GM21576 (cell line): ENCODE measurements around the gene MLF1.
"Not testable (repeated sequence)": the region's sequence is repeated elsewhere in the genome, so short reads cannot be mapped to it uniquely, and the experiment has no call there.

Source experiments
- ATAC-seq: cut with Tn5 transposase; IDR thresholded peaks from one replicate; pipeline ENCODE4 v1.9.1; 2021; ENCODE audit warnings: mild to moderate bottlenecking, moderate library complexity; ENCODE audit not compliant: unreplicated experiment

MLF1 gene, protein sequence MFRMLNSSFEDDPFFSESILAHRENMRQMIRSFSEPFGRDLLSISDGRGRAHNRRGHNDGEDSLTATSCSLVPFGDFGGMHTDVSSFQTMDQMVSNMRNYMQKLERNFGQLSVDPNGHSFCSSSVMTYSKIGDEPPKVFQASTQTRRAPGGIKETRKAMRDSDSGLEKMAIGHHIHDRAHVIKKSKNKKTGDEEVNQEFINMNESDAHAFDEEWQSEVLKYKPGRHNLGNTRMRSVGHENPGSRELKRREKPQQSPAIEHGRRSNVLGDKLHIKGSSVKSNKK

GRCh38 chr3:158570999-158571702 lies at the start of gene MLF1:
MLF1 (plus strand) TSS chr3:158571194; CDS start chr3:158571301, 107 bp downstream.
- peak; percentile 100 for ATAC-seq

DNA sequence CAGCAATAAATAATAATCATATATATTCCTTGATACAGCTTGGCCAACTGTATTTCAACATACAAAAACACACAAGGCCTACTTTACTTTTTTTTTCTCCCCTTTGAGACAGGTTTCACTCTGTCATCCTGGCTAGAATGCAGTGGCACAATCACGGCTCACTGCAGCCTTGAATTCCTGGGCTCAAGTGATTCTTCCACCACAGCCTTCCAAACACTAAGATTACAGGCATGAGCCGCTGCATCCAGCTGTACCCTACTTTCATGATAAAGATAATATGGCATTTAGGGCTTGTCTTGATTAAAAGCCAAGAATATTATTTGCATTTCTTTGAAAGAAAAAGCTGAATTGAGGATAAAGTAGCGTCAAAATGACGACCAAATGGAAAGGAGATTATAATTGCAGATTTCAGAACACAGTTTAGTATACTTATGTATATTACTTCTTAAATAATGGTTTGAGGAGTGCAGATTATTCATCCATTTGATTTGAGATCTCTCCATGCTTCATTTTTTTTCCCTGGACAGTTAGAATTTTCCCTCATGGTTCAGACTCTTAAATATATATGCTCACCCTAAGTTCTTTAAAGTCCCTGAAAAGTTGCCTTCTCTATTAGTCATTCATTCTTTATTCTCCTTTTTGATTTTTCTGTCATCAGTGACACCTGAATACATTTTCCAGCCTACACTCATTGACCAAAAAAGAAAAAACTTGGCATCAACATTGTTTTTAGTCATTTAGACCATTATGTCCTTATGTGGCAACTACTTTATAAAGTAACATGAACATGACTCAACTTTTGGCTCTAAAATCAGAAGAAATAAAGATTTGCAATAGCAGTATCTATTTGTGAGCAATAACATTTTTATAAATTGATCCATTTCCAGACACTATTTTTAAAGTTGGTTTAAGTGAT lies 48.5 kb upstream of the MLF1 start:
- ATAC-seq = no peak

DNA sequence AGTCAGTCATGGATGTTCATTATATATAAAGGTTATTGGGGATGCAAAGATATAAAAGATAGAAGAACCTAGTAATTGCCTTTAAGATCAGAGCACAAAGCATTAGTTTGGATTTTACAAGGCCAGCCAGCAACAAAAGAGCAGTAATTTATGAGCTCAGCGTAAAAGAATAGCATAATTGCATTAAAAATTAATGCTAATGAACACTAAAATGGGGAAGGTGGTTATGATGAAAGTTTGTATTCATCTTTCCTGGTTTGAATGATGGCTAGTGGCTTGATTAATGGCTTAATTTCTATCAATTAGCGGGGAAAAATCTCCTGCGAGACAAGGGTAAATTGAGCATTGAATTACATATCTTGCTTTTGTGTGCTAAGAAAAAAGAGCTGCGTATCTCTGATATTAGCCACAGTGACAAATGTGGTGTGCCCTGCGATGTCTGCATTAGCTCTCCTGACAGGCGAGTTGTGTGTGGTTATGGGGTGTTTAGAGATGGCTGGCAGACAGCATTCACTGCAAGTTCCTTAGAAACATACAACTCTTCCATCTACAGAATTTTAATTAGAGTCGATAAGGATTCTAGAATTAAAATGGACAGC lies 42.8 kb upstream of the MLF1 start:
- no peak for ATAC-seq

DNA sequence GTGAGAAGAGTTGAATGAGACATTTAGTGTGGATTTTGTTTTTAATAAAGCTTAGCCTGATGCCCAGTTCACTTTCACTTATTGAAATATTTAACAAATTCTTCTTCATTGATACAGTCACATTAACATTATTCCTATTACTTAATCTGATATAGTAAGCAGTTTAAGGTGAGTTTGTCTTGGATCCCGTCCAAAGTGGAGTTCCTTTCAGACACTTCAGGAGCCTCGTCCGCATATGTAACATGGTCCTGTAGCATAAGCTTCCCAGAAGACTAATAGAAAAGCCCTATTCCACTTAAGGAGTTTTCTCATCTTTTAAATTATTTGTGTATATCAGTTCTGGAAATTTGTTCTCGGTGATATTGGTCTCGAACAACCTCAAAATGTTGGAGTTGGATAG lies 39.7 kb upstream of the MLF1 start:
- ATAC-seq = no peak

- peak; percentile 52 for ATAC-seq
These were observed 38.8 kb upstream of the MLF1 start for GRCh38 chr3:158532099-158532734.

DNA sequence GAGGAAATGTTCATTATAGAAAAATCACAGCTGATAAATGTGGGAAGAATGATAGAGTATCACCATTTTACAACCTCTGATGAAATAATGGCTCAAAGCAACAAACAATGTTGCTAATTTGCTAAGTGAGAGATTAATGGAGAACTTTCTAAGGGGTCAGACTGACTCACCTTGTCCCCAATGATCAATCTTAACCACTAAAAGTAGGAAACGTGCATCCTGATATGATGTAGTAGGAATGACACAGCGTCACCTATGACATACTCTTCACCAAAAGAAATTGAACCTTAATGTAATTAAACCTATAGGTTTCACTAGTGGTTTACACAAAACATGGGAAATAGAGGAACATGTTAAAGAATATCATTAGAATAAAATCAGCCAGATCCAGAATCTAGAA lies 35.1 kb upstream of the MLF1 start:
- no peak for ATAC-seq

- no peak for ATAC-seq
These were observed 31.5 kb upstream of the MLF1 start for GRCh38 chr3:158539414-158540014.

- no peak for ATAC-seq
These were observed 30.9 kb upstream of the MLF1 start for GRCh38 chr3:158540066-158540465.

DNA sequence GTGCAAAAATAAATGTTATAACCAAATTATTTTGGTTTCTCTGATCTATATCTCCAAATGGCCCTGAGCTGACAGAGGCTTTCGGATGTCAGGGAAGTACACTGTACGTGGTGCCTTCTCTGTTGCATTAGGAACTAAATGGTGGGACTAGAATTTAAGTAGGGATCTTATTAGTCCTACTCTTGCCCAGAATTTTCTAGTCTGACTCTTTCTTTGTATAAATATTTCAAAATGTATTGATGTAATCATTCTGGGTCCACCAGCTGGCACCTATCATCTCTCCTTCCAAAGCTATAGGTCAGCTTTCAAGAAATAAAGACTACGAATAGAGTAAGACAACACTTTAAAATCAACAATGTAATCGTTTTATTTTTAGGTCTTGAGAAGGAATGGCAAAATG lies 22.3 kb upstream of the MLF1 start:
- ATAC-seq = no peak

DNA sequence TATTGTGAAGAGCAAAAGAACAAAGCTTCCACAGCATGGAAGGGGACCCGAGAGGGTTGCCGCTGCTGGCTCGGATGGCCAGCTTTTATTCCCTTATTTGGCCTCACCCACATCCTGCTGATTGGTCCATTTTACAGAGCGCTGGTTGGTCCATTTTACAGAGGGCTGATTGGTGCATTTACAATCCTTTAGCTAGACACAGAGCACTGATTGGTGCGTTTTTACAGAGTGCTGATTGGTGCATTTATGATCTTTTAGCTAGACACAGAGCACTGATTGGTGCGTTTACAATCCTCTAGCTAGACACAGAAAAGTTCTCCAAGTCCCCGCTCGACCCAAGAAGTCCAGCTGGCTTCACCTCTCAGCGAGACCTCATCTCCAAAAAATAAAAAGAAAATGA lies 21.1 kb upstream of the MLF1 start:
- not testable (repeated sequence) for ATAC-seq

DNA sequence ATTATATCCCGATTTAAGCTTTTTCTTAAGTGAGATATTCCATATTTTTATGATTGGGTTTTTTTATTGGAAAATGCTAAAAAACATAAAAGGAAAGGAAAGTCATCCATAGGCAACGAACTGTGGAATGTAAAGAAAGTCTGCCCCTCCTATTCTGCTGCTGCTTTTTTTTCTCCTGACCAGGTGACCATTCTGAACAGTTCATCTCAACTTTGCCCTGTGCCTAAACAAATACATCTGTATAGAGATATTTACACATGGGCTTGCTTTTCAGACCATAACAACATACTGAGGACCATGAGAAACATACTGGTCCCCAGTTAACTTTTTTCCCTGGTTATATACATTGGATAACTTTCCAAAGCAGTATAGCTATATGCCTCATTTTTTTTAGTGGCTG lies 18.9 kb upstream of the MLF1 start:
- no peak for ATAC-seq

- no peak for ATAC-seq
These were observed 11.5 kb upstream of the MLF1 start for GRCh38 chr3:158559504-158559903.

- ATAC-seq = no peak
These were observed 10.0 kb upstream of the MLF1 start for GRCh38 chr3:158560979-158561378.

GRCh38 chr3:158562674-158563073 lies 8.3 kb upstream of the MLF1 start:
- no peak for ATAC-seq

GRCh38 chr3:158563076-158563475 lies 7.9 kb upstream of the MLF1 start:
- ATAC-seq = no peak

- no peak for ATAC-seq
These were observed 5.9 kb upstream of the MLF1 start for GRCh38 chr3:158565076-158565475.

DNA sequence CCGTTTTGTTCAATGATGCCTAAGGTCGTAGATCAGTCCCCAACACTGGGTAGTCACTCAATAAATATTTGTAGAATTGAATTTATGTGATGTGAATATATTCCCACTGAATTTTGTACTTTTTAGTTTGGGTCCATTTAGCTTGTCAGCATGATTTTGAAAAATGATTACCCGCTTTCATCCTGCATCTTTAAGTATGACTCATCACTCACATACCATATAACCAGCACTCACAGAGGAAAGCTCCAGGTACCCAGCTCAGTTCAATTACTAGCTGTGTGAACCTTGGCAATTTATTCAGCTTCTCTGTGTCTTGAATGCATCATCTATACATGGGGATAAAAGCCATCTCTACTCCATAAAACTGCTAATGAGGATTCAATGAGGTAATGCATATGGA lies 2.2 kb upstream of the MLF1 start:
- no peak for ATAC-seq

GRCh38 chr3:158569794-158570193 lies 1.2 kb upstream of the MLF1 start:
- no peak for ATAC-seq

GRCh38 chr3:158571969-158572765 lies 1.2 kb downstream of the MLF1 start:
- ATAC-seq = no peak

- no peak for ATAC-seq
These were observed 1.7 kb downstream of the MLF1 start for GRCh38 chr3:158572766-158573060.
